GM18502 (cell line): ENCODE data around the gene RACK1.
"Not testable (repeated sequence)": the region's sequence is repeated elsewhere in the genome, so short reads cannot be mapped to it uniquely, and the experiment has no call there.

Experiments
- ATAC-seq: cut with Tn5 transposase; IDR thresholded peaks from one replicate; pipeline ENCODE4 v1.9.1; 2021; ENCODE audit warnings: mild to moderate bottlenecking; ENCODE audit not compliant: unreplicated experiment, poor library complexity

RACK1 gene

DNA sequence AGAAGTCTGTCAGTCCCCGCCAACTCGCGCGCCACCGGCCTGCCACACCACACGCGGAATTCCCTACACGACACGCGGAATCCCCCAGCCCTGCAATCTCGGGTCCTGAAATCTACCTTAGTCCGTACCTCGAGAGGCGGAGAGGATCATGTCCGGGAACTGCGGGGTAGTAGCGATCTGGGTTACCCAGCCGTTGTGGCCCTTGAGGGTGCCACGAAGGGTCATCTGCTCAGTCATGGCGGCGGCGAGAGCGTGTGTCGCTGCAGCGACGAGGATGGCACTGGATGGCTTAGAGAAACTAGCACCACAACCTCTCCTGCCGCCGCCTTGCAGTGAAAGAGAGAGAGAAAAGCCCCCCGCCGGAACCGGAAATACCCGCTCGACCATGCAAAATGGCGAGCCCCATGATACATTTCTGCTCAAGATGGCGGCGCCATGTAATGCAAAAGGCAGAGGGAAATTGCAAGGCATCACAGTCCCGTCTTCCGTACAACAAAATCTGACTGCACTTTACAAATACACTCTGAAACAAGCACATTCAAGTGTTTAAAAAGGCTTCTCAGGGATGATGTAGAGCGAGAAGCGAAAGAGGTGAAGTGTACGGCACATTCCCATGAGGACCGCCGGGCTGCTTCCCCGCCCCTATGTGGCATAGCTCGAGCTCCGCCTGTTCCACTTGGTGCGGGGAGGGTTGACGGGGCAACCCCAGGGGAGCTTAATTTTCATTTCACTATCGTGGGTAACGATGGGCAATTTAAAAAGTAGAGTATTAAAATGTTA is at the start of gene RACK1:
Gene RACK1, minus strand, starts transcription at position 343 of the 780 bp plus-strand sequence. Its CDS starts 106 bp downstream, at position 237.
- ATAC-seq: peak; percentile 65

DNA sequence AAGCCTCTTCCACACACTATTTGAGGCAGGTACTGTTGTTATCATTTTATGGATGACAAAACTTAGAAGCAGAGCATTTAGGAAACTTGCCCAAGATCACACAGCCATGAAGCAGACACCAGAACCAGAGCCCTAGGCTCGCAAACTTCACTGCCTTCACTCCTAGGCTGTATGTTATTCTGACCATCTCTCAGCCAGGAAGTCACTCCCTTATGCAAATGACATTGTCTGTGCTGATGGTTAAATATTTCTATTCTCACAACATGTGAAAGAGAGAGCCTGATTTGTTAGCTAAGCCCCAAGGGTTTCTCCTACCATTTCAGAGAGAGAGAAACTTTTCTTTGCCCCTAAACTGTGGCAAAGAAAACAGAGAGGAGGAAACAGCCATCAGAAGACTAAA is 43.6 kb upstream of the RACK1 start:
- ATAC-seq: not testable (repeated sequence)

DNA sequence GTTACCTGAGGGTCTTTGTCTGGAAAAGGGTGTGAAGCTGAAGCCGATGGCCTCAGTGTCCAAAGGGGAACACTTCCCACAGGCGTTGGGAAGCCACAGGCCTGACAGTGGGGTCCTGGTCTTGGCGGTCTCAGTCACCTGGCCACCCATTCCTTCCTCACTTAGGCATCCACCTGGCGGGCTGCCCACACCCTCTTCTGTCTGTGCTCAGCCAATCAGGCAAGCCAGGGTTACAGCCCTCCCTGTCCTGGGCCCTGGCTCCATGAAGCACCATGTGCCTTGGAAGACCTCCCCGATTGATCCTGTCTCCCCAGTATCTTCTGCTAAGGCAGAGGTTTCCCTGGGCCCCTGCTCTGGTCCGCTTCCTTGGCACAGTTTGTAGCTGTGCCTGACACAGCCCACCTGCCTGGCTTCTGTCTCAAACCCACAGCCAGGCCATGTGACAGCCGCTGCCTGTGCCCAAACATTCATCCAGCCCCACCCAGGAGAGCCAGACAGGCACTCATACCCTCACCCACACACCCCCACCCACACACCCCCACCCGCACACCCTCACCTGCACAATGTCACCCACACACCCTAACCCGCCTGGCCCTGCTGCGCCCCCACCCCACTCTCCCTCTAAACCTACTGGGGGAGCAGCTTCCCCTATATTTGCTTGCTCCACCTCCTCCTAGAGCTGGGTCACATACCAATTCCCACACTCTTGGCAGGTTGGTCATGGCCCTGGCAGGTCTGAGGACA is 42.4 kb upstream of the RACK1 start:
- ATAC-seq: not testable (repeated sequence)

GRCh38 chr5:181283841-181284755 is 40.4 kb upstream of the RACK1 start:
- not testable (repeated sequence) for ATAC-seq

DNA sequence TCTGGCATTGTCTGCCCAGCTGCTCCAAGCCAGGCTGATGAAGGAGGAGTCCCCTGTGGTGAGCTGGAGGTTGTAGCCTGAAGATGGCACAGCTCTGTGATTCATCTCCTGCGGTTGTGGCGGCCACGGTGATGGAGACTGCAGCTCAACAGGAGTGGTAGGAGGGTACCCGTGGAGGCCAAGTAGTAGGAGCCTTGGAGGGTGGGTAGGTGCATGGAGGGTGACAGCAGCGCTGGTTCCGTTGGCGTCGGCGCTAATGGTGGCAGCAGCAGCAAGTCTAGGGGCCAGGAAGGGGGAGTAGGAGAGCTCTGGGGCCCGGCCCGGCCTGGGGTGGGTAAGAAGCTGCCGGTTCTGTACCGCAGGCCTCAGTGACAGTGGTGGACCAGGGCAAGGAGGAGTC is 39.6 kb upstream of the RACK1 start:
- no peak for ATAC-seq

DNA sequence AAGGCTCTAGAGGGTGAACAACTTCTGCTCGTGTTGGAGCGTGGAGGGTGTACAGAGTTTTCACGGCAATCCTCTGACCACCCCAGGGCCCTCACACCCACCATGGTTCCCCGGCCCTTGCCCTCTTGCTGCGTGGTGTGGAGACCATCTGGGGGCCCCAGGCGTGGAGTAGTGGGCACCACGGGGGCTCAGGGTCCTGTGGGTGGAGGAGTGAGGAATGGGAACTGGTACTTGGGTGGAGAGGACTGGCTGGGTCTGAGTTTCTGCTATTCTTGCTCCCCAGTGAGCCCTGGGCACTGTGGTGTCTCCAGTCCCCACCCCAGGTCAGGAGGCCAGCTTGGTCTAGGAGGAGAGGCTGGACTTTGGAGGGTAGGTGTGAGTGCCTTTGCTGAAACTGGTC is 39.2 kb upstream of the RACK1 start:
- ATAC-seq: no peak

GRCh38 chr5:181282415-181282814 is 38.7 kb upstream of the RACK1 start:
- not testable (repeated sequence) for ATAC-seq

GRCh38 chr5:181281984-181282316 is 38.2 kb upstream of the RACK1 start:
- no peak for ATAC-seq

DNA sequence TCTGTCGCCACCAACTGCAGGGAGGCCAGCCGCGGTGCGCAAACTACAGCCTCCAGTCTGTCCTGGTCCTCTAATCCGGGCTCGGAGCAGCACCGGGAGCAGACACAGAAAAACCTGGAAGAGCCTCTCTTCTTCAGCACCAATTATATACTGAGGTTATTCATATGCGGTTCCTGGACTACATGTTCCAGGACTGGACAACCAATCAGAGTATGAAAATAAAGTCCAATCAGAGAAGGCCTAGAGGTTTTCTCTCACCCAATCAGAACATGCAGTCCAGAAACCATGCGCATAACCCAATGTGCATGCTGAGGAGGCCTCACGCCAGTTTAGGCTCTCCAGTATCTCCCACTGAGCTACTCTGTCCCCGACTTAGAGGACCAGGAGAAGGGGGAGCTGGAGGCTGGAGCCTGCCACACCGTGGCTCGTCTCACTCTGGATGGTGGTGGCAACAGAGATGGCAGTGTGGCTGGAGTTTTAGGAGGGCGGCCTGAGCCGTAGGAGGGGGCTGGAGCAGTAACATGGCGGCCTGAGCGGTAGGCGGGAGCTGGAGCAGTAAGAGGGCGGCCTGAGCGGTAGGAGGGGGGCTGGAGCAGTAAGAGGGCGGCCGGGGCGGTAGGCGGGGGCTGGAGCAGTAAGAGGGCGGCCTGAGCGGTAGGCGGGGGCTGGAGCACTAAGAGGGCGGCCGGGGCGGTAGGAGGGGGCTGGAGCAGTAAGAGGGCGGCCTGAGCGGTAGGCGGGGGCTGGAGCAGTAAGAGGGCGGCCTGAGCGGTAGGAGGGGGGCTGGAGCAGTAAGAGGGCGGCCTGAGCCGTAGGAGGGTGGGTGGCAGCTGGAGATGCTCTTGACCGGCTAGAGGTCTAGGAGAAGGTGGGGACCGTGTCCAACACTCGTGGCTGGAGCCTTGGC is 37.6 kb upstream of the RACK1 start:
- no peak for ATAC-seq

- no peak for ATAC-seq
These were observed 36.6 kb upstream of the RACK1 start for GRCh38 chr5:181280251-181280762.

GRCh38 chr5:181273433-181273744 is 29.7 kb upstream of the RACK1 start:
- not testable (repeated sequence) for ATAC-seq

DNA sequence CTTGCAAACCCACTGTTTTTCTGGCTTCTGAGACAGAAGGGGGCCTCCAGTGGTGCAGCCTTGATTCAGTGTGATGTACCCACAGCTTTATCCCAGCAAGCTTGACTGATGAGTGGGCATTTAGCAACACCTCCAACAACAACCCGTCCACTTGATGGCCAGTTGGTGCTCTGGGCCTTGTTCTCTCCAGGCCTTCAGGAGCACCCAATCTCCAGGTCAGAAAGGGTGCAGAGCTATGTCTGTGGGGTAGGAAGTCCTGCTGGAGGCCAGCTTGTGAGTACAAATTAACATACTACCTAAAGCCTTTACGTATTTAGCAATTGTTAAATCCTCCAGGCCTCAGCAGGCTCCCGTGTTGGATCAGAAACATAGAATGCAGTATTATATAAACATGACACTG is 27.4 kb upstream of the RACK1 start:
- ATAC-seq: no peak

- not testable (repeated sequence) for ATAC-seq
These were observed 24.2 kb upstream of the RACK1 start for GRCh38 chr5:181267907-181268306.

DNA sequence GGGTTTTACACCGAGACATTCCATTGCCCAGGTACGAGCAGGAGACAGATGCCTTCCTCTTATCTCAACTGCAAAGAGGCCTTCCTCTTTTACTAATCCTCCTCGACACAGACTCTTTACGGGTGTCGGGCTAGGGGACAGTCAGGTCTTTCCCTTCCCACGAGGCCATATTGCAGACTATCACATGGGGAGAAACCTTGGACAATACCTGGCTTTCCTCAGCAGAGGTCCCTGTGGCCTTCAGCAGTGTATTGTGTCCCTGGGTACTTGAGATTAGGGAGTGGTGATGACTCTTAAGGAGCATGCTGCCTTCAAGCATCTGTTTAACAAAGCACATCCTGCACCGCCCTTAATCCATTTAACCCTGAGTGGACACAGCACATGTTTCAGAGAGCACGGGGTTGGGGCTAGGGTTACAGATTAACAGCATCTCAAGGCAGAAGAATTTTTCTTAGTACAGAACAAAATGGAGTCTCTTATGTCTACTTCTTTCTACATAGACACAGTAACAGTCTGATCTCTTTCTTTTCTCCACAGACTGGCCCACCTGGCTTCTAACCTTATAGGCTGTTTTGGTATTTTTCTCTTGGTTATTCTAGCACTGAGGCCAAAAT is 23.7 kb upstream of the RACK1 start:
- not testable (repeated sequence) for ATAC-seq

DNA sequence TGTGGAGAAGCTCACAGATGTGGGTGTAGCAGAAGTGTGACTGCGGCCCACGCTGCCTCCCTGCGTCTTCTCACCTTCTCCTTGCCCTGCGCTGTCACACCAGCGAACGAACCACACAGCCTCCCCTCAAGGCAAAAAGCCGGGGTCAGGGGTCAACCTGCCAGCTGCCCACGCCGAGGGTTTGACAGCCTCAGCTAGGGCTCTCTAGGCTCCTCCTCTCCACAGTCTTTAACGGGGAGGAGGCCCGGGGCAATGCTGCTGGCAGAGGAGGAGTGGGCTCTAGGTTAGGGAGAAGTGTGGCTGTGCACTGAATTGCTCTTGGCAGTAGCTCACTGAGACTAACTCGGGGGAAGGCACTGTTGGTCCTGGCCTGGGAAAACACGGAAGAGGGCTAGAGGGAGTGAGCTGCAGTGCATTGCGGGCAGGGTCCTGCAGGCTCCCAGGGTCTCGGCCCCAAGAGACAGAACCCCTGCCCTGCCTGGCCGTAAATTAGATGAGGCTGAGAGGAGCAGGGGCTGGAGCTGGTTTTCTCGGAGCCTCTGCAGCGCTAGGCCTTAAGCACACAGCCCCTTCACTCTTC is 21.5 kb upstream of the RACK1 start:
- no peak for ATAC-seq

- ATAC-seq: no peak
These were observed 19.9 kb upstream of the RACK1 start for GRCh38 chr5:181263633-181264032.

DNA sequence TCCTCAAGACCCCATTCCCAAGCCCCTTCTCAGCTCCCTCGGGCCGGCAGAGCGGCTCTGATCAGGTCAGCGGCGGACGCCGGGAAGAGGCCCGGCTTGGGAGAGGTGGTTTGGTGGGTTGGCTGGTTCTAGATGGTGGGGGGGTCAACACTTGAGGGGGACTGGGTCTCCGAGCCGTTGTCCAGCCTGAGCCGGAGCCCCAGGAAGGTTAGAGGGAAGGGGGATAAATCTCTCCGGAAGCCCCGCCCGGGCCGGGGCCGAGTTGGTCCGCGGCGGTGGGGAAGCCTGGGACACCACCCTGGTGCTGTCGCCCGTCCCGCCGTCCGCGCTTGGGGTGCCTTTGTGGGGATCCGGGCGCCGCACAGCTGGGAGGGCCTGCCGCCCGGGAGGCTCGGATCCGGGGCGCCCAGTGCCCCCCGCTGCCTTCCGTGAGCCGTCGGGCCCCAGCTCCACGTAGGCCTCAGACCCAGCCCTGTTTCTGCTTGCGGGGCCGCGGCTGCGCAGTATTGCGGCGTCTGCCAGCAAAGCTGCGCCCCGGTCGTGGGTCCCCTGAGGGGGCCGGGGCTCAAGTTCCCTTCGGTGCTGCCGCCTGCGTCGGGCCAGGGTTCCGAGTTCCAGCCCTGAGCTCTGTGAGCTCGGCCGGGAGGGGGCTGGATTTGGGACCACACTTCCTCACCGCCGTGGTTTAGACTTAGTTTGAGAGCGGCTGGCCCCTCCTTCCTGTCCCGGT is 17.8 kb upstream of the RACK1 start:
- ATAC-seq: peak; percentile 62

GRCh38 chr5:181260720-181261319 is 17.1 kb upstream of the RACK1 start, which contains the start of gene TRIM52:
TSS of gene TRIM52 (minus strand) at chr5:181261143. CDS start at chr5:181260813, 330 bp downstream.
- peak; percentile 81 for ATAC-seq
